Measurements from ENCODE around the gene CCR8.
A peak's percentile ranks its signal among the peaks of the same experiment; 100 is the strongest.
"Not testable (repeated sequence)": the region's sequence is repeated elsewhere in the genome, so short reads cannot be mapped to it uniquely, and the experiment has no call there.

Gene CCR8

DNA sequence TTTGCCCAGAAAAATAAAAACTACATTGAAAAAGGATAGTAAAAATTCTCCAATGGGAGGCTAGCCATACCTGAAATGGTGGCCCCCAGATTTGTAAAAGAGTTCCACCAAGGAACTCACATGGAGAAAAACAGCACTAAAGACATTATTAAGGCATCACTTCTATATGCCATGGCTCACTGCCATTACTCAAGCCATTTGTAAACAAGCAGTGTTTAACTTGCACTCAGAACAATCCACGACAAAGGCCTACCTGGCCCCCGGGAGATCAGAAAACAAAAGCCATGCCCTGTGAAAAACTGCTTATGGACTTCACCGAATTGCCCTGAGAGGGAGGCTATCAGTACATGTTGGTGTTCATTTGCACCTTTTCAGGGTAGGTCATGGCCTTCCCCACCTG lies 19.6 kb downstream of the CCR8 start:
- DNase-seq (ENCODE audit: low read depth in 2 of 2) = no peak

- no peak for DNase-seq (ENCODE audit: low read depth in 2 of 2)
These were observed 21.2 kb downstream of the CCR8 start for GRCh38 chr3:39350714-39351113.

DNA sequence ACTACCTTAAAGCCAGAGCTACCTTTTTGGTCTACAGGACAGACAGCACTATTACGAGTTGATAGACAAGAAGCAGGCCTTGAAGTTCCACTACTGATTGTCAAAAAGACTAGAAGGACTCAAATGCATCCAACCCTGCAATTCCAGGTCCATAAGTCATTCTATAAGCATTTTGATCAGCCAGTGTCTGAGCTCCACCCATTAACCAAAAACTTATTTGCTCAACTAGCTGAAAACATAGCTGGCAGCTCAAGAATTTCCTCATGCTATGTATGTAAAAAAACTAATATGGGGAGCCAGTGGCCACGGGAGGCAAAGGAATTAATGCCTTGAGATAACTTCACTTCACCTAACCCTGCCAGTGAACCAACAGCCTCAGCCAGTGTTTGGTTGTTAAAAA lies 21.6 kb downstream of the CCR8 start:
- DNase-seq (ENCODE audit: low read depth in 2 of 2) = not testable (repeated sequence)

GRCh38 chr3:39353168-39353927 lies 23.8 kb downstream of the CCR8 start:
- not testable (repeated sequence) for DNase-seq (ENCODE audit: low read depth in 2 of 2)

- no peak for DNase-seq (ENCODE audit: low read depth in 2 of 2)
These were observed 28.8 kb downstream of the CCR8 start for GRCh38 chr3:39358333-39358732.

DNA sequence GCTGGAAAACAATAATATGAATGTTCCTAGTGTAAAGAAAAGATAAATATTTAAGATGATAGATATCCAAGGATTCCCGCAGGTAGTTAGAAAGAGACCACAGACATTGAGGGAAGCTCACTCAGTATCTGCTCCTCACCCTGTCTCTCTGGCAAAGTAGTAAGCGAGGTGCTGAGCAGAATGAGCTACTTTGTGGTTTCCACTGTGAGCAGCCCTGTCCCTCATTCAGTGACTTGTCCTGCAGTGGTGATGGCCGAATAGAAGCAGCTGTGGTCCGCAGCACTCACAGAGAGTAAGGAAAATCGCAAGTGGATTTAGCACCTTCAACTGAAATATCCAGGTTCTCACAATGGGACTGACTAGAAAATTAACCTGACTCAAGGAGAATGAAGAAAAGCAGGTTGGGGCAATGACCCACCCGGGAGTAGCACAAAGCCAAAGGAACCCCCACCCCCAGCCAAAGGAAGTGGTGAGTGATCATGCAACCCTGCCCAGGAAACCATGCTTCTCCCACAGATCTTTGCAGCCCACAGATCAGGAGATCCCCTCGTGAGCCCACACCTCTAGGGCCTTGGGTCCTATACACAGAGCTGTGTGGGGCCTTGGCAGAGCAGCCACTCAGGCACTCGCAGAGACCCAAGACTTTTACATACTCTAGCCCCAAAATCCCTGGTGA lies 31.9 kb downstream of the CCR8 start:
- peak in 1 of 2 donors; percentile 50 for DNase-seq (ENCODE audit: low read depth in 2 of 2)

GRCh38 chr3:39362192-39362591 lies 32.7 kb downstream of the CCR8 start:
- DNase-seq (ENCODE audit: low read depth in 2 of 2) = no peak

DNA sequence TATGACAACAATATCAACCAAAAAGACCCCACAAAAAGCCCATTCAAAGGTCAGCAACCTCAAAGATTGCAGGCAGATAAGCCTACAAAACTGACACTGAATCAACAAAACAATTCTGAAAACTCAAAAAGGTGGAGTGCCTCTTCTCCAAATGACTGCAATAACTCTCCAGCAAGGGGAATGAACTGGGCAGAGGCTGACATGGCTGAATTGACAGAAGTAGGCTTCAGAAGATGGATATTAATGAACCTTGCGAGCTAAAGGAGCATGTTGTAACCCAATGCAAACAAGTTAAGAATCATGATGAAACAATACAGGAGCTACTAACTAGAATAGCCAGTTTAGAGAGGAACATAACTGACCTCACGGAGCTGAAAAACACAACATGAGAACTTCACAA lies 33.3 kb downstream of the CCR8 start:
- no peak for DNase-seq (ENCODE audit: low read depth in 2 of 2)

DNA sequence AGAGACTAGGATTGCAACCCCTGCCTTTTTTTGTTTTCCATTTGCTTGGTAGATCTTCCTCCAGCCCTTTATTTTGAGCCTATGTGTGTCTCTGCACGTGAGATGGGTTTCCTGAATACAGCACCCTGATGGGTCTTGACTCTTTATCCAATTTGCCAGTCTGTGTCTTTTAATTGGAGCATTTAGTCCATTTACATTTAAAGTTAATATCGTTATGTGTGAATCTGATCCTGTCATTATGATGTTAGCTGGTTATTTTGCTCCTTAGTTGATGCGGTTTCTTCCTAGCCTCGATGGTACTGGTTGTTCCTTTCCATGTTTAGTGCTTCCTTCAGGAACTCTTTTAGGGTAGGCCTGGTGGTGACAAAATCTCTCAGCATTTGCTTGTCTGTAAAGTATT lies 40.9 kb downstream of the CCR8 start:
- not testable (repeated sequence) for DNase-seq (ENCODE audit: low read depth in 2 of 2)

DNA sequence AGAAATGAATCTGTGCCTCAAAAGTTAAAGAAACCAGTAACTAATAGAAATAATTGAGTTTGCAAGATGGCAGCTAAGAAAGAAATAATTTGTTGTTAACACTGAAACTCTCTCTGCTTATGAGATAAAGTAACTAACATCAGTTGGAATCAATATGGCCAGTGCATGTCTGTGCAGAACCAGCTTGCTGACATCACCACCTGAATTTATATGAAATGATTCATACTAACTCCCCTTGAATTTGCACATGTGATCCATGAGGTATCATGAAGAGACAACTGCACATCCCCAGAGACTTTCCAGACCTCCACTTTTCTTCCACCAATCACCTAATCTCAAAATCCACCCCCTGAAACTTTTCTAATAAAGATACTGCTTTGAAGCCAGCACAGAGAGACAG lies 43.3 kb downstream of the CCR8 start:
- DNase-seq (ENCODE audit: low read depth in 2 of 2) = no peak

GRCh38 chr3:39376959-39377634 lies 47.6 kb downstream of the CCR8 start:
- no peak for DNase-seq (ENCODE audit: low read depth in 2 of 2)

DNA sequence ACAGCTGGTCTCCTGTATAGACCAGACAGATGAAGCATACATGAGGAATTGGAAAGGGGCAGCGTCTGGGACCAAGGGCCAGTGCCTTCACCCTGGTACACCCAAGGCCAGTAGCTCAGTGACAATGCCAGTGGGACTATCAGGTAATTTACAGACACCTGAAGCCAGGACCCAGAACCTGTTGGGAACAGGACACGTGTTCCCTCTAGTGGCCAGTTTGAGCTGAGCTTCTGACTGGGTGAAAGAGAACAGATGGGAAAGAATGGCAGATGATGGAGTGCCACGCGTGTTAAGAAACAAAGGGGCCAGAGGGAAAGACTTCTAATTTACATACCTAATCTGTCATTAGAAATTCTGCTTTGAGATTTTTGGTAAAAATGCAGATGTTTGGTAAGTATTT lies 48.6 kb downstream of the CCR8 start:
- peak in 1 of 2 donors; percentile 44 for DNase-seq (ENCODE audit: low read depth in 2 of 2)

- no peak for DNase-seq (ENCODE audit: low read depth in 2 of 2)
These were observed 49.7 kb downstream of the CCR8 start for GRCh38 chr3:39378957-39379777.

DNA sequence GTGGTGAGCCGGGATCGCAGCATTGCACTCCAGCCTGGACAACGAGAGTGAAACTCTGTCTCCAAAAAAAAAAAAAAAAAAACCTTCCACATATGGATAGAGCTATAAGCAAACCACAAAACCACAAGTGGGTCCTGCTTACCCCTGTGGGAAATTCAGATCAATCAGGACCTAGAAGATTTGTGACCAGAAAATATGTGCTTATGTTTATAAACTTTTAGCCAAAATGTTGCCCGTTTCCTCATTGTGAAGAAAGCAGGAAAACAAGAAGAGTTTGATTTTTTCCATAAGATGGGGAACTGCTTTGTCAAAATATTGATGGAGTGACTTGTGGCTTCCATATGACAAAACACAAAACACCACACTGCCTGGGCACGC lies 50.3 kb downstream of the CCR8 start:
- DNase-seq (ENCODE audit: low read depth in 2 of 2) = no peak

DNA sequence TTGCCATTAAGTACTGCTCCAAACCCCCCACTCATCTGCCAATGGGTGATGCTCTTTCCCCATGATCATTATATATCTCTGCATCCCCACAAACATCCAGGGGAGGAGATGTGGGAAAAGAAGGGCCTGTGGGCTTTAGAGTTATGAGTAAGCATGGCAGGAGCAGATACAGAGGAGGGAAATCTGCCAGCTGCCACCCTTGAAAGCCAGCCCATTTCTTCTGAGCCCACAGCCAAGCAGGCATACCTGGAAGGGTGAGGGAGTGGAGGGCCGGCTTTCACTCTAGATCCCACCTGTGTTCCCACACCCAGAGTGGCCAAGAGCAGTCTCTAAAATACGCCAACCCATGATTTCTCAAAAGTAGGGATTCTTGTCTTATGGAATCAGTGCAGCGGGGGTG lies 51.9 kb downstream of the CCR8 start:
- DNase-seq (ENCODE audit: low read depth in 2 of 2) = no peak
